B cell (primary cell): ENCODE measurements around the gene PGS1. TPM values are rescaled to one million over a fixed set of nuclear protein-coding genes. Genes with fewer than 3 reads are reported as not detected.
A peak's percentile ranks its signal among the peaks of the same experiment; 100 is the strongest.

Source experiments
- ATAC-seq: fragments of 200-7000 bp; cut with Tn5 transposase; one replicate; pipeline ENCODE4 v1.10.0; 2021; ENCODE audit warnings: low read depth, mild to moderate bottlenecking, moderate number of reproducible peaks, moderate library complexity
- CTCF ChIA-PET: fragments of 350-600 bp; sonication (Branson Sonifier 250); formaldehyde crosslinking; loops from one replicate; lab custom pipeline; 2021; ENCODE audit warnings: antibody characterized with exemption, inconsistent platforms; lab: Charles Lee
- POLR2A ChIA-PET: fragments of 350-600 bp; sonication (Branson Sonifier 250); formaldehyde crosslinking; loops from one replicate; lab custom pipeline; 2021; ENCODE audit warnings: antibody characterized with exemption; lab: Charles Lee
- DNase-seq: peaks from one replicate; pipeline ENCODE4 v3.0.0; 2013
- H2AFZ ChIP-seq: 2 replicates; pipeline ENCODE4 v1.6.1; 2012; ENCODE audit warnings: mild to moderate bottlenecking, low read depth, low read length; ENCODE audit not compliant: insufficient read depth, poor library complexity, severe bottlenecking
- H3K27ac ChIP-seq, 2 donors: 1 replicate in 1 of 2; 2 replicates in 1 of 2; pipeline ENCODE4 v1.5.1; 2012 to 2013; ENCODE audit warnings: low read length in 2 of 2, mild to moderate bottlenecking in 2 of 2, moderate library complexity in 1 of 2
- H3K27me3 ChIP-seq, 4 experiments: fragments of 200-600 bp in 1 of 4; sonication (generic) in 1 of 4; replicated peaks in 1 of 4; 1 replicate in 2 of 4; 2 replicates in 2 of 4; pipeline versions ENCODE4 v1.6.1 to v1.7.0; 2013 to 2016; ENCODE audit warnings: low read length in 3 of 4, mild to moderate bottlenecking in 2 of 4, mixed read lengths in 1 of 4, moderate library complexity in 1 of 4; ENCODE audit not compliant: insufficient read depth in 4 of 4, control insufficient read depth in 3 of 4; ENCODE audit errors: control extremely low read depth in 1 of 4
- H3K36me3 ChIP-seq, 2 experiments: replicated peaks in 1 of 2; 1 replicate in 1 of 2; 2 replicates in 1 of 2; pipeline versions ENCODE4 v1.6.1 to v1.7.1; 2013; ENCODE audit warnings: low read length in 1 of 2; ENCODE audit not compliant: insufficient read depth in 2 of 2, control insufficient read depth in 1 of 2; ENCODE audit errors: control extremely low read depth in 1 of 2, extremely low read depth in 1 of 2
- H3K4me1 ChIP-seq, 2 donors: fragments of 200-600 bp in 1 of 2; sonication (generic) in 1 of 2; 1 replicate in 1 of 2; 2 replicates in 1 of 2; pipeline versions ENCODE4 v1.5.1 to v1.6.1; 2013 to 2017; ENCODE audit warnings: low read length in 2 of 2; ENCODE audit not compliant: control insufficient read depth in 2 of 2, insufficient read depth in 2 of 2
- H3K4me2 ChIP-seq: replicated peaks from 2 replicates; pipeline ENCODE3; 2012; ENCODE audit warnings: mild to moderate bottlenecking, low read depth, low read length; ENCODE audit not compliant: poor library complexity, severe bottlenecking
- H3K4me3 ChIP-seq, 5 experiments: fragments of 200-600 bp in 1 of 5; sonication (generic) in 1 of 5; 1 replicate in 3 of 5; 2 replicates in 2 of 5; pipeline versions ENCODE4 v1.5.1 to v1.7.0; 2011 to 2016; ENCODE audit warnings: low read length in 4 of 5, mild to moderate bottlenecking in 4 of 5, low read depth in 2 of 5, control low read depth in 1 of 5, moderate library complexity in 1 of 5; ENCODE audit not compliant: insufficient read depth in 1 of 5; ENCODE audit errors: control extremely low read depth in 1 of 5, extremely low read depth in 1 of 5
- H3K79me2 ChIP-seq: fragments of 200-600 bp; sonication (generic); one replicate; pipeline ENCODE4 v1.6.0; 2016; ENCODE audit warnings: low read length; ENCODE audit not compliant: control insufficient read depth, insufficient read depth
- H3K9ac ChIP-seq: fragments of 200-600 bp; sonication (generic); 2 replicates; pipeline ENCODE4 v1.6.1; 2017; ENCODE audit warnings: mild to moderate bottlenecking, low read length, moderate library complexity
- H3K9me3 ChIP-seq, 3 donors: one replicate each; pipeline versions ENCODE4 v1.6.1 to v1.7.1; 2013; ENCODE audit warnings: low read length in 2 of 3; ENCODE audit not compliant: control insufficient read depth in 2 of 3, insufficient read depth in 1 of 3; ENCODE audit errors: control extremely low read depth in 1 of 3
- H4K20me1 ChIP-seq: 2 replicates; pipeline ENCODE4 v1.6.0; 2012; ENCODE audit warnings: mild to moderate bottlenecking, low read length; ENCODE audit not compliant: insufficient read depth, control insufficient read depth, poor library complexity, severe bottlenecking
- H3K27ac Mint-ChIP-seq: one replicate; pipeline ENCODE4 v1.8.0; 2021; ENCODE audit warnings: mixed read lengths
- H3K27me3 Mint-ChIP-seq: one replicate; pipeline ENCODE4 v1.8.0; 2021; ENCODE audit warnings: mixed read lengths
- H3K4me1 Mint-ChIP-seq: one replicate; pipeline ENCODE4 v1.8.0; 2021; ENCODE audit warnings: mixed read lengths
- H3K4me3 Mint-ChIP-seq: one replicate; pipeline ENCODE4 v1.8.0; 2021; ENCODE audit warnings: mixed read lengths
- H3K9me3 Mint-ChIP-seq: one replicate; pipeline ENCODE4 v1.8.0; 2022; ENCODE audit warnings: mixed read lengths; ENCODE audit not compliant: insufficient read depth
- CTCF ChIP-seq: fragments of 200-600 bp; IDR thresholded peaks from one replicate; pipeline ENCODE4 v1.8.0; 2022; ENCODE audit warnings: antibody characterized with exemption, mild to moderate bottlenecking
- EZH2 ChIP-seq: IDR thresholded peaks from 2 replicates; pipeline ENCODE4 v1.6.1; 2012; ENCODE audit warnings: borderline replicate concordance, low read depth, mild to moderate bottlenecking, moderate library complexity, low read length; ENCODE audit not compliant: insufficient read depth, poor library complexity, severe bottlenecking
- WGBS: methylation state at CpG from one replicate; pipeline ENCODE4 v1.1.5; 2013; ENCODE audit warnings: missing lambda C conversion rate; ENCODE audit not compliant: insufficient coverage; 5-methylcytosine and 5-hydroxymethylcytosine counted together
- intact Hi-C: fragments of 100-400 bp; cut with micrococcal nuclease; formaldehyde crosslinking; loops from one replicate; pipeline ENCODE4 v1.10.0; 2022
- polyA plus RNA-seq: library from polyadenylated mRNA; depleted of rRNA; stranded (reverse); fragments of >200 nt; gene quantifications from 2 replicates; pipeline ENCODE4 v1.2.3, GENCODE V29; 2012
- total RNA-seq, 2 donors: library from RNA; stranded (reverse); fragments of 120-200 nt in 1 of 2; gene quantifications; 1 replicate in 1 of 2; 2 replicates in 1 of 2; pipeline versions ENCODE4 v1.2.3 to v1.2.4, GENCODE V29; 2013 to 2022

PGS1 gene
- total and polyA plus RNA-seq, 2 donors (not counting 1 experiment from before 2014, with no cell fraction given) = 85.1 to 88.3 TPM

GRCh38 chr17:78416791-78417530 is 38.5 kb downstream of the PGS1 start:
- Mint-ChIP-seq H3K27me3 (no peaks in the 10 kb centered on the region), H3K27ac (no peak overlapping the region), H3K9me3 (no peaks in the 10 kb centered on the region), H3K4me3 (no peak overlapping the region), H3K4me1 (peaks cover 21% of the 10 kb centered on the region)
- ATAC-seq (no peak), DNase-seq (no peak)
- Histone ChIP-seq H3K4me3 (peak overlapping the region in 1 of 5 experiments; percentile 53), H3K9ac (no peak overlapping the region), H2AFZ (no peak overlapping the region), H3K36me3 (peaks cover 0 to 69% of the 10 kb centered on the region in 2 experiments), H3K4me2 (no peak overlapping the region), H3K4me1 (peaks cover 0 to 6% of the 10 kb centered on the region in 2 donors), H3K27me3 (no peaks in the 10 kb centered on the region), H3K9me3 (no peaks in the 10 kb centered on the region), H4K20me1 (peaks cover 62% of the 10 kb centered on the region), H3K79me2 (peaks cover 16% of the 10 kb centered on the region), H3K27ac (no peak overlapping the region)
- WGBS = 75% methylated on average over 10 of the region's 15 CpGs
- CTCF ChIA-PET = interaction anchor here (1.0 to 2.1 kb wide), 2 partner anchors 56 to 332 kb away, joined by 4 to 8 read pairs; no protein-coding TSS in a partner anchor
- intact Hi-C loops = loop anchor here (5.0 kb wide), 1 partner anchor 35 kb away; no protein-coding TSS in a partner anchor
- no peak for TF ChIP-seq EZH2
- POLR2A ChIA-PET = interaction anchor here (0.6 kb wide), 1 partner anchor 48 kb away, joined by 4 read pairs; no protein-coding TSS in a partner anchor

DNA sequence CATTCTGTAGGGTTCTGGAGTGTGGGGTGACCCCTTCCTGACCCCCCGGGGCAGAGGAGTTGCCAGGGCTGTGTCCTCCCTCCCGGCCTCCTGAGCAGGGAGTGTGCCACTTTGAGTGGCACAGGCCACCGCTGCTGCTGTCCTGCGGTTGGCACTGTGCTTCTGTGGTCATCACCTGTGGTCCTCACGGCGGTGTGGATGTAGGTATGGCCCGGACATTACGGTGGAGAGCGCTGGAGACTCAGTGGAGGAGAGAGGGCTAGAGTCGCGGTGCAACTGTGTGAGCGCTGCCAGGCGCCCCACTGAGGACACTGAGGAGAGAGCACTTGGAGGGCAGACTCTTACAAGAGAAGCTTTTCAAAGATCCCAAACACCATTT is 39.1 kb downstream of the PGS1 start:
- no peak for ATAC-seq
- TF ChIP-seq EZH2 (no peak), CTCF (no peak)
- H3K9ac ChIP-seq = no peak overlapping the region
- peaks cover 19% of the 10 kb centered on the region for H3K79me2 ChIP-seq
- ChIA-PET POLR2A (interaction anchor here (0.6 kb wide), 1 partner anchor 48 kb away, joined by 4 read pairs; no protein-coding TSS in a partner anchor), CTCF (interaction anchor here (2.1 to 7.3 kb wide), 2 partner anchors 167 to 332 kb away, joined by 8 to 83 read pairs; no protein-coding TSS in a partner anchor)
- no peak overlapping the region for H2AFZ ChIP-seq
- no peak overlapping the region for H3K27ac ChIP-seq
- H3K9me3 ChIP-seq = no peaks in the 10 kb centered on the region
- peaks cover 0 to 6% of the 10 kb centered on the region in 2 donors for H3K4me1 ChIP-seq
- no peak overlapping the region for H3K4me2 ChIP-seq
- peaks cover 62% of the 10 kb centered on the region for H4K20me1 ChIP-seq
- intact Hi-C loops = loop anchor here (5.0 kb wide), 1 partner anchor 35 kb away; no protein-coding TSS in a partner anchor
- H3K4me3 ChIP-seq = no peak overlapping the region
- H3K36me3 ChIP-seq = peaks cover 0 to 73% of the 10 kb centered on the region in 2 experiments
- H3K27me3 ChIP-seq = no peaks in the 10 kb centered on the region
- Mint-ChIP-seq H3K27me3 (no peaks in the 10 kb centered on the region), H3K4me1 (peaks cover 18% of the 10 kb centered on the region), H3K9me3 (no peaks in the 10 kb centered on the region), H3K27ac (peak overlapping the region; percentile 56), H3K4me3 (no peak overlapping the region)
- 97% methylated on average over 11 of the region's 13 CpGs for WGBS
- no peak for DNase-seq
